Mesenteric fat pad (tissue), 1 donor: Measurements from ENCODE around the gene MAML2. TPM values are rescaled to one million over a fixed set of nuclear protein-coding genes. Genes with fewer than 3 reads are reported as not detected.
A peak's percentile ranks its signal among the peaks of the same experiment; 100 is the strongest.

Experiments
- DNase-seq: peaks from one replicate; pipeline ENCODE4 v3.0.0-alpha.2; 2020; ENCODE audit warnings: low spot score
- total RNA-seq: library from RNA; stranded (reverse); fragmentation: NEBNext Ultra II Directional; extraction: Animal tissue kit (Norgen Biotek cat#: 25700); gene quantifications from one replicate; pipeline ENCODE4 v1.2.1, GENCODE V29; 2021
- donor health status: DM: yes; HTN: yes; CAD: no.

Gene MAML2
- total RNA-seq, 1 donor from 2014 or later: 19.9 TPM

DNA sequence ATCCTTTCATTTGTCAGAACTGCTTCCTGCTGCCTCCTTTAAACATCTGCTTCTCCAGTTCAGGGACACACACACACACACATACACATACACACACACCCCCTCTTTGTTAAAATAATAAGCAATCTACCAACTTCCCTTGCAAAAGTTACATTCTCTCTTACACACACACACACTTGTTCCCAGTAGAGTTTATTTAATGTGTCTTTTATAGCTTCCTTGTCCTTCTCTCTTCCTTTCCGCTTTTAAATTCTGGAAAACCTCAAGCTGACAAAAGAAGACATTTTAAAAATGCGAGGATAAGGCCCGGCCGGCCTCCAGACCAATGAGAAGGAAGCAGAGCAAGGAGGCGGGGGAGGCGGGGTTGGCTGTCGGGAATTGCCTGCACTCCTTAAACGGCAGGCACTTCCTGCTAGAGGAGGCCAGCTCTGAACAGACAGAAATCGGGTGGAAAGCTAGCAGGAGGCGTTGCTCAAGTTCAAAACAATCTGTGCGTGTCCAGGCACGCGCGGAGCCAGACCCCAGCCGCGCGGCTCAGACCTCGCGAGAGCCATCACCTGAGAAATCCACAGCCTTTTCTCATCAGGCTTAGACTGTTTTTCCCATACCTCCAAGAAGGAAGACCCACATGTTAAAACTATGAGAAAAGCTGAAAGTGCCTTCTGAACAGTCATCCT, 99.9 kb downstream of the MAML2 start:
- peak; percentile 94 for DNase-seq

DNA sequence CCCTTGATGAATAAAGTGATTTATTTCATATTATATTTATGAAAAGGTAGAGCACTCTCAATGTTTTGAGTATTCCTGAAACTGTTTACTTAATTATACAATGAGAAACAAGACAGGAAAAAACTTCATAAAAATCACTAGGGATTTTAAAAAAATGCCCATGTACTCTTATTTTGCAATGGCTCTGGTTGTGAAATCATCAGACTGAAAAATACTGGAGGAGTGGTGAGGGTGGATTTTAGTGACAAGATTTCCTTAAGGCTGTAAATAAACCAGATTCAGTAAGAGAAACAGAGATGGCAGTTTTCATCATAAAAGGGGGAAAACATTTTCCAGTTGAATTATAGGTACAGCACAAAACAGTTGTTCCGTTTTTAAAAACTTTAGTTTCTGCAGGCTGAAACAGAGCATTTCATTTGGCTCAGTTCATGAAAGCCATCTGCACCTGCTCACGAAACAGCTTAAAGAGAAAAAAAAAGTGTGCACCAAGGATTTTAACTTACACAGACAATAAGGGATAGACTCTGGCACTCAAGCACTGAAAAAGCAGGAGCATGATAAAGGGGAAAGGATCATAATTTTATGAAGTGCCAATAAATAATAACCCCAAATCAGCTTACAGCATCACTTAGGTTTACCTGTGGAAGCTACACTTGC, 100.7 kb downstream of the MAML2 start:
- no peak for DNase-seq

DNA sequence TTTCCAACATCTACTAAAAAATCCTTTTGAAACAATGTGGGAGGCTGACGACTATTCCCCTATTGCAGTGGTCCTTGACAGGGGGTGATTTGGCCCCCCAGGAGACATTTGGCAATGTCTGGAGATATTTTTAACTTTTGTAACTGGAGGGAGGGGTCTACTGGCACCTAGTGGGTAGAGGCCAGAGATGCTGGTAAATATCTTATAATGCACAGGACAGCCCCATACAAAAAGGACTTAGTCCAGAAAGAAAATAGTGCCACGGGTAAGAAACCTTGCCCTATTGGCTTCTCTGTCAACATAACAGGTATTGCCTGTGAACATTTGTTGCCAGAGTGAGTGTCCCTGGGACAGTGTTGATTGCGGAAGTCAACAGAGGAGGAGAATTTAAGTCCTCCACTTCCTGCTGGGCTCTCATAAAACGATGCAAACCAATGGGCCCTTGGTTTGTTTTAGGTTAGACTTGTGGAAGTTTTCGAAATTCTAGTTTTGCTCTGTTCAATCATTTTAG, 101.6 kb downstream of the MAML2 start:
- no peak for DNase-seq

DNA sequence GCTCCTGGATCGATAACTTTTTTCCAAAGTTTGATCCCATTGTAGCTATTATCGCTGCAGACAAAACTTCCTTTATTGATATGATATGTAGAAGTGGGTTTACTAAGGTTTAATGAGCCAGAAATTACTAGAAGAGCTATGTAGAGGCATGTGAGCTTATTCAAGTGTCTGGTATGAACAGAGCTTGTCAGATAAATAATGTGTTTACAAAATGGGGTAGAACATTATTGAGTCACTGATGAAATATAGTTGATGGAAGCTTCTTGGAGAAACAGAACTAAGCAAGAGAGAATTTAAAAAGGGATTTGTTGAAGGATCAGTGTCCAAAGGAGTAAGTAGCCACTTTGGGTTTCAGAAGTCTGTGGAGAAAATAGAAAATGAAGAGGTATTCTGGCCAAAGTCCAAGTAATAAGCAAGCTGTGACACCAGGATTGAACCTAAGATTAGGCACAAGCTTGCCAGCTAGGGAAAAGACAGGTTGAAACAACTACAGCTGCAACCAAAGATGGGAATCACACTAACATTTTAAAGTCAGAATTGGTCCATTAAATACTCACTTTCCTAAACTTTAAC, 104.3 kb downstream of the MAML2 start:
- DNase-seq: no peak

DNA sequence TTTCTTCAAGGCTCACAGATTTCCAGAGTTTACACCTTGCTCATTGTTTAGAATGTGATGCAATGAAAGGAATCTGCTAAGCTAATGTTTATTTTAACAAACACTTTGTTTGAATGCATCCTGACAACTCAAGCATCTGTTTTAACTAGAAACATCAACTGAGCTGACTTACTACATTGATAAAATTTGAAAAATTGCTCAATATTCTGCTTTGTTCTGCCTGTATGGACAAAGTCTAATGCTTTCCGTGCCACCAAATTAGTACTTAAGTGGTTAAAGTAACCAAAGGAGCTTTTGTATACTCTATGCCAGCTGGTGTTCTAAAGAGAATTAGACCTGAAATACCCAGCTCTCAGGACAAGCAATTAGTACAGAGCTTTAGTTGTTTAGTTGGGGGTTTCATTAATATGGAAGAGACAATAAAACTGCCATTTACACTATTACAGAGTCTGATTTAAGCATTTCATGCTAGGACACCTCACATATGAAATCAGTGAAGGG, 105.2 kb downstream of the MAML2 start:
- no peak for DNase-seq

DNA sequence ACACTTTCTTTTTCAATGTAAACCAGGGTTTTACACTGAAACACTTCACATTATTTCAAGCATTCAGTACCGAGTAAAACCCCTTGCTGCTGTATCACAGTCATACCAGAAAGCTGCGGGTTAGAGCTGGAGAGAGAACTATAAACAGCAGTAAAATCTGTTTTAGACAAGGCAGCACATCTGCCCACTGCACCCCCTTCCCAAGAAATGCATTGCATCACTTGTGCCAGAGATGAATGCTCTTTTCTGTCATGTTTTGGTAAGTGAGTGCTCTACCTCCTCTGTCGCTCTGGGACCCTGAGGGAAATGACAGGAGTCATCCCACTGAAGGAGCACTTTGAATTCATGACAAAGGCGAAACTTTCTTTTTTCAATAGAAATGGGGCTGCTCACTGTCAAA, 107.2 kb downstream of the MAML2 start:
- DNase-seq: no peak

DNA sequence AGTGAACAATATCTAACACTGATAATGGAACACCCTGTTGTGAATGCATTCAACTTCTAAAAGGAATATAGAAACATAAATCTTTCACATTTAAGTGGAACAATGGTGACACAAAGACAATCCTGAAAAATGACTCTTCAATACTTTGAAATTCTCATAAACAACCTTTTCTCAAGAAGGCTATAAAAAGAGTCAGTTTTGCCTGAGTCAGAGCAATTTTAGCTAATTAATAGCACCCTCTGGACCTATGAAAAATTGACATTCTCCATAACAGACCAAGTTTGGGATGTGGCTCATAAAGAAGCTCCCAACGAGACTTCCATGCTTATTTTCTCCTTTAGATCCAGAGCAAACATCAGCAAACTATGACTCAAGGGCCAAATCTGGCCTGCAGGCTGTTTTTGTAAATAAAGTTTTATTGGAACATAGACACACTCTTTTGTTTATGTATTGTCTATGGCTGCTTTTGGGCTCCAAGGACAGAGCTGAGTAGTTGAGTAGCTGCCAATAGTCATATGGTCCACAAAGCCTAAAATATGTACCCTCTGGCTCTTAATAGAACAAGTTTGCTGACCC, 108.0 kb downstream of the MAML2 start:
- DNase-seq: no peak

DNA sequence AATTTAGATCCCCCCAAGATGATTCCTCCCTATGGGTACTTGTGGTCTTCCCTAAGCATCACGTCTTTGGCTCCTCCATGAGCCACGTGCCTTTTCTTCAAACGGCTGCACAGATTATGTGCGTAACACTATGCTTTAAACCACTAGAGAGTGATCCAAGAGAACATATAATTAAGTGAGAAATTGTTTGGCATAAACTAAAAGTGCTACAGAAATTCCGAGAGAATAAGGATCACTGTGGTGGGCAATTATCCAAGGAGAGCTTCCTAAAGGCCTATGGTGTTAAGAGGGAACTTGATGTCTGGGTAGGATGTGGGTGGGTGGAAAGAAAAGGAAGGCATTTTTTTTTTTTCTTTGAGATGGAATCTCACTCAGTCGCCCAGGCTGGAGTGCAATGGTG, 110.9 kb downstream of the MAML2 start:
- no peak for DNase-seq

DNA sequence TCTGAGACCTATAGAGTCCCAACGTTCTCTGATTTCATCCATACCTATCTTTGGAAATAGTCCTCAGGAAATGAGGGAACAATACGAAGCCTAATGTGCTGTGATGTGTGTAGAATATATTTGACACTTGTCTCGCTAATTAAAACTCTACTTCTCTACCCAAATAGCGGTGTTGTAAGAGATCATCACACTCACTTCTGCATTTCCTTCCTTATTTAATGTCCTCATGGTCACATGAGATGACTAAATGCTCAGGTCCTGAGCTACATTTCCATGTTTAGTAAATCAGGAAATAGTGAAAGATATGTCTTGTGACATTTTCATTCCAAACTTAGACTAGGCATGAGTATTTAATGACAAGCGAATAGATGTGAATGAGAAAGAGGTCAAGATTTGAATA, 112.3 kb downstream of the MAML2 start:
- no peak for DNase-seq

DNA sequence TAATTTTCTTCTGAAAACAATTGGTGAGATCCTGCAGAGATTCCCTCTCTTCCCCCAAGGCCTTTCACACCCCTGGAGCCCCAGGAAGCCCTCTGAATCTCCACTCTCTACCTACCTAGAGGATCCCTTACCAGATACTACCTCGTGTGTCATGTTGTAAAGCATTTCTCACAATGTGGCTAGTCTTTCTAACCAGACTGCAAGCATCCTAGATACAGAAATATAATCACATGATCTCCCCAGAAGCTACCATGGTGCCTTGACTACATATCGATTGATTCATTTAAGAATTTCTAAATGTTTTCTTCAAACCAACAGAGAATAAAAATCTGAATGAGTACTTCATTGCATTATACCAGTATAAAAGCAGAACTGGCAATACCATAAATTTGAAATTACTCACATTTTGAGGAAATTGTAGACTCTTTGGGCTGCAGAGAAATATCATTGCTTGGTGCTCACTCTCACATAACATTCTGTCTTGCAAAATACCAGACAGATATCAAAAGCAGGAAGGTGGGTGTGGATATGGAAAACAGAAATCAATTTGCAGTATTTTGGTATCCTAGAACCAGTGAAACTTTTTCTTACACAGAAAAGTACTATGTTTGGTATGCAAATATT, 113.5 kb downstream of the MAML2 start:
- no peak for DNase-seq

DNA sequence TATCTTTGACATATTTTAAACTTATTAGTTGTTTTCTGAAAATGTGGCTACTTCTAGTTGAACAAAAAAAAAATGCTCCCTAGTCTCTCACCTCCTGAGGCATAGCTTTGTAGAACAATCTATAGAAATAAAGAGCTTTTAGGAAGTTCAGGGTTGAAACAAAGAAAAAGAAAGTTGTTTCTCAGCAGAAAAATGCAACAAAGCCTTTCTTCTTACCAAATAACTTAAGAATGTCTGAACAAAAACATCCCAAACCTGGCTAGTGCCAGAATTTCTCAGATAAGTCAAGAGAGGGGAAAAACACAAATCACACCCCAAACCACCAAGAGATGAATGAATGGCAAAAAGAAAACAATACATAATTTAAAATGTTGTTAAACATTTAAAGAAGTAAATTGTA, 114.1 kb downstream of the MAML2 start:
- DNase-seq: no peak

DNA sequence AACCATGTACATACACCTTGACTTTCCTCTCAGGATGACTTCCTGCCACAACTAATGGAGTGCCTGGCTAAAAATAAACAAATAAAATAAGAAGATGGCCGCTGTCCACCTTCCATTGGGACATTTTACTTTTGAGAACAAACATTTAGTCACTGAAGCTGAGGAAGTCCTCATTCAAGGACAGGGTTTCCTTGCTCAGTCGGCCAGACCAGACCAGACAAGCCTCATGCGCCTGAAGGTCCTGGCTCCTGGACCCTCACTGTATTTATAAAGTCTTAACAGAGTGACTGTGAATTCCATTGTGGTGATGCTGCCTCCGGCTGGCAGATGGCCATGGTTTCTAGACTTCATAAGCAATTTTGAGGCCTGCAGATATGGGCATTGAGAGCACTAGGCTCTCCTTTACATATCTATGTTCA, 114.5 kb downstream of the MAML2 start:
- no peak for DNase-seq

DNA sequence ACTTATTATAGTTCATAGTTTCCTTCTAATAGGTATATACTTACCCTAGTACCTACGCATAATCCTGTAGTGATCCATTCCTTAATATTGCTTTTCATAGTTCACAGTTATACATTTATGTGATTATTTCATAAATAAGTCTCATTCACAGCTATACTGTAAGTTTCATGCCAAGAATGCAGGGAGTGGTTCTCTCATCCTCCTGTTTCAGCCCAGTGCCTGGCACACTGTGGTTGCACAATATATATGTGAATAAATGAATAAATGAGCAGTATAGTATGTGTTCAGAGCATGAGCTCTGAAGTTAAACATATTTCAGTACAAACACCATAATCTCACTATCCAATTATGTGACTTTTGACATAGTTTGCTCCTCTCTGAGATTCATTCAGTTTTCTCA, 115.8 kb downstream of the MAML2 start:
- DNase-seq: no peak

DNA sequence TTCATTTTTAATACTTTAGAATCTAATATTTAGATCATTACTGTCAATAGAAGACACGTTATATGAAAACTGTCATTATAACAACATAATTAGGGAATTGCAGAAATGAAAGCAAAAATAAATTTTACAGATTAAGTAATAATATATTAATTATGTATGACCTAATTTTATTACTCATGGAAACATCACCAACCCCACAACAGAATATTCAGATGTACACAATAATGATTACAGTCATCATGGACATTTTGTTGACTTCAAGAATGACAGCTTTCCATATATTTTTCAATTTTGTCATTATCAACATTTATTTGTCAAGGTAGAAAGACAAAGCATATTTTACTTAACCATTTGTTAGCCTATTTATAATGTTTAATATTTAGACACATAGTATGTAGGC, 119.9 kb downstream of the MAML2 start:
- no peak for DNase-seq

DNA sequence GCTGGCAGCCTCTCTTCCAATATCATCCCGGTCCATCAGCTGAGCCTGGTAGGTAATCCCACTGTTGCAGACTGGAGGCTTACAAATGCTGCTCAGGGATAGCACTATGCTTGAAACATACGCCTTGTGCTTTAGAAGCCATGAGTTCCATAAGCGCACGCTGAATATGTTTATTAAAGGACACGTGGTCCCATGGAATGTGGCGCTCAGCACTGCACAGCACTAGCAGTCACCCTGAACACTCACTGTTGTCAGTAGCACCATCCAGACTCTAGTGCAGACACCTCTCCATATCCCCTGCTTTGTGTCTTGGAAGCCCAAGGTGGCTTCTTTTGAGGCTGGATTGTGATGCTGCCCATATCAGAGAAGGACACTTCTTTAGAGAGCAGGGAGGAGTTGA, 120.9 kb downstream of the MAML2 start:
- DNase-seq: no peak

DNA sequence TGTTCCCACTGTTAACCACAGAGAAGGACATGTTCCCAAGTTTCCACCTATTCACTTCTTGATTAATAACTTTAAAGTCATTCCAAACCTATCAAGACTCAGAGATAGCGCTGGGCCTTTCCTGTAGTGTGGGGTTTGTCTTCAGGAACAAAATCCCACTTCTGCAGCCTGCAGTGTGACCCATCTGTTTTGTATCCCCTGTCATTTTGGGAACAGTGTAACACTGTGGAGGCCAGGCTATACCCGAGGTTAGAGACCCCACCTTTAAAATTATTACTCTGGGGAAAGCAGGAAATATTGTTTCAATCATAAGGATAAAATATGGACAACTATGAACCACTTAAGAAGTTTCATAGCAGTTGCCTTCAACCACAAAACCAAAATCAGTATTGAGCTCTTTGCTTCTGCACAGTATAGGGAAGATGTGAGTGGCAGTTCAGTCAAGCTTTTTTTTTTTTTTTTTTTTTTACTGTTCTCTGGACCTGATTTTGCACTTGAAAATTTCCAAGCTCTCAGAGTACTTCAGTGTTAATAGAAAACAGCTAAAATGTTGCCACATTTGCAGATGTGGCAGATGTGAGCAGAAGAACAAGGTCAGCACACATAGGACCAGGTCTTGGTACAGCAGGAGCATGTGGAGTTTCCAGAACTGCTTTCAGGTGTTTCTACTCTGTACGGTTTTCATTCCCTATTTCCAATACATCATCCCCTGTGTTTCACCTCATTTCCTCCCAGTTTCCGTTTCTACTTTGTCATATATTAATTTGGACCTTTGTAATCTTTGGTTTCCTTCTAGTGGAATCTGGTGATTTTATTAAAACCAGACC, 121.5 kb downstream of the MAML2 start:
- DNase-seq: no peak

DNA sequence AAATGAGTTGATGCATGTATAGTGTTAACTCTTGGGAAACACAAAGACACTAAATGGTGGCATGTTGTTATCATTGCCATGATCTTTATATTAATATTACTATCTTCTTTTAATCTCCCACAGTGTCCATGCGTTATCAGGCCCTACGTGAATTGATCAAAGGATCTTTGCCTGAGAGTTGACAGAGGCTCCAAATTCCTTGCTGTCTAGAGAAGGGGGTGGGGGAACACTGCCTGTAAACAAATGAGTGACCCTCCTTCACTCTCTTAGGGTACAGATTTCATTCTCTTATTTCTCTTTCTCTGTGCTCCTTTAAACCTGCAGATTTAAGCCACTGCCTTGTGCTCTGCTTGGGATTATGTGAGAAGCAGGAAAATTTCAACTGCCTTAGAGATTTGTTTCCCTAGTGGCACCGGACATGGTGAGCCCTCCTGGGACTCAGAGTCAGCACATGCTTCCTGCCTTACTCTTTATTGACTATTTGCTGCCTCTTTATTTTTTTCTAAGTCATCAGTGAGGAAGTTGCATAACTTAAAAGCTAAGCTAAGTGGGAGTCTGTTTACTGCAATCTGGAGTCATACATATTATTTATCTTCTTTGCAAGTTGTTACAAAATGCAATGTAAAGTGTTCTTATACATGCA, 122.9 kb downstream of the MAML2 start:
- DNase-seq: no peak

DNA sequence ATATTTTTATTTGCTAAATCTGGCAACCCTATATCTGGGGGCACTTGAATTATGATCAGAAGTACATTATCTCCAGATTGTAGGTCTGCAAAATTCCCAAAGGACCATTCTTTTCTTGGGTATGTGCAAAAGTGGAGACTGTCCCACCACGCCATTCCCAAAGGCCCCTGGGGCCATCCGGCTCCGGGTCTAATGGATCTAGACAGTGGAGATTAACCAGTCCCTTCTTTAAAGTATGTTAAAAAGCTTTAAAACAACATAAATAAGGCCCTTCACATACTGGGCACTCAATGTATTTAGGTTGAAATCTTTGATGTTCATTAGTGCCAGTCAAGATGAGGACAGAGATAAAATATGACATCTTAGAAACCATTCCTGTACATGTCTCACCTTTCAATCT, 124.1 kb downstream of the MAML2 start:
- no peak for DNase-seq

DNA sequence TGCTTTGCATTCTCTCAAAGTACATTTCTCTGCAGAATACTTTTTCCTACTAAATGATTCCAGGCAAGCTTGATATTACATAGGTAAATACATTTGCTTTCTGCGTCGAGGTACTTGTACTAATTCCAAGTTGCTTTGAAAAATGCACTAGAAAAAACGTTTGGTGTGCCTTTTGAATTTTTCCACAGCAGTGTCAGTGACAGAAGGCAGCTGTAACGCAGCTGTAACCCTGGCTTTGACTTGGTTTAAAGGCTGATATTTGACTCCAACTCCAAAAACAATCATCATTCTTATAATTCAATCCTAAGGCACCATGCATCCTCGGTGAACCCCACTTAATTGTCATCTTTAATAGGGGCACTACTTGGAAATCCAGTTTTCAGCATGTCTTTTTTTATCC, 125.0 kb downstream of the MAML2 start:
- no peak for DNase-seq

DNA sequence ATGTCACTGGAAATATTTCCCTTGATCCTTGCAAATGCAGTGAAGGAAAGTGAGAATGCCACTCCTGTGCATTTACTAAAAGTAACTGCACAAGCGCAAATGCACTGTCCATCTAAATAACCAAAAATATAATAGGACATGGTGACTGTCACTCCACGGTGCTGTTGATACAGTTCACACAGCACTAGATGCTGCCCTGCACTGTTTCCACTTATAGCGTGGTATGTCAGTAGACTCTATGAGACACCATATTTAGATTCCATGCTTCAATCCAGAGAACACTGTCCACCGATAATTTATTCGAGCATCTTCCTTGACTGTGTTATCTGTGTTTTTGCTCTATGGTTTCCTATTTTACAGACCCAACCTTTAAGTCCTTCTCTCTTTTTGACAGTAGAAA, 125.8 kb downstream of the MAML2 start:
- DNase-seq: no peak
